CD8-positive, alpha-beta memory T cell (primary cell): ENCODE data around the gene TTBK1. TPM values are rescaled to one million over a fixed set of nuclear protein-coding genes. Genes with fewer than 3 reads are reported as not detected.

ENCODE experiments used
- CTCF ChIA-PET: fragments of 350-600 bp; sonication (Branson Sonifier 250); formaldehyde crosslinking; loops from one replicate; lab custom pipeline; 2021; ENCODE audit warnings: antibody characterized with exemption; lab: Charles Lee
- POLR2A ChIA-PET: fragments of 350-600 bp; sonication (Branson Sonifier 250); formaldehyde crosslinking; loops from one replicate; lab custom pipeline; 2021; ENCODE audit warnings: antibody characterized with exemption; lab: Charles Lee
- DNase-seq, 5 donors: peaks; one replicate each; pipeline versions ENCODE4 v3.0.0 to v3.0.0-alpha.2; 2020 to 2022; ENCODE audit warnings: mixed read lengths in 1 of 5
- H3K27ac ChIP-seq: one replicate; pipeline ENCODE4 v1.7.0; 2013; ENCODE audit warnings: low read depth, mild to moderate bottlenecking, low read length, moderate library complexity
- H3K27me3 ChIP-seq: 2 replicates; pipeline ENCODE4 v1.7.0; 2013; ENCODE audit warnings: low read length, mild to moderate bottlenecking; ENCODE audit not compliant: insufficient read depth, poor library complexity, severe bottlenecking
- H3K36me3 ChIP-seq: 2 replicates; pipeline ENCODE4 v1.7.0; 2013; ENCODE audit warnings: mild to moderate bottlenecking, low read length, moderate library complexity; ENCODE audit not compliant: insufficient read depth
- H3K4me1 ChIP-seq: 2 replicates; pipeline ENCODE4 v1.7.0; 2013; ENCODE audit warnings: mild to moderate bottlenecking, low read length, moderate library complexity; ENCODE audit not compliant: insufficient read depth
- H3K4me3 ChIP-seq: 2 replicates; pipeline ENCODE4 v1.7.0; 2013; ENCODE audit warnings: mild to moderate bottlenecking, low read length
- H3K9me3 ChIP-seq: 2 replicates; pipeline ENCODE4 v1.7.0; 2013; ENCODE audit warnings: mild to moderate bottlenecking, low read length
- H3K27ac Mint-ChIP-seq, 8 donors: one replicate each; pipeline ENCODE4 v1.8.0; 2020 to 2021; ENCODE audit warnings: mixed read lengths in 8 of 8, mild to moderate bottlenecking in 6 of 8, inconsistent platforms in 3 of 8, moderate library complexity in 3 of 8
- H3K27me3 Mint-ChIP-seq, 2 donors: one replicate each; pipeline ENCODE4 v1.8.0; 2020 to 2021; ENCODE audit warnings: mixed read lengths in 2 of 2, mild to moderate bottlenecking in 1 of 2, moderate library complexity in 1 of 2
- H3K36me3 Mint-ChIP-seq, 3 donors: one replicate each; pipeline ENCODE4 v1.8.0; 2020 to 2021; ENCODE audit warnings: mixed read lengths in 3 of 3, inconsistent platforms in 1 of 3, mild to moderate bottlenecking in 1 of 3
- H3K4me1 Mint-ChIP-seq, 3 donors: one replicate each; pipeline ENCODE4 v1.8.0; 2020 to 2021; ENCODE audit warnings: mixed read lengths in 3 of 3, inconsistent platforms in 1 of 3, mild to moderate bottlenecking in 1 of 3
- H3K4me3 Mint-ChIP-seq, 7 donors: one replicate each; pipeline ENCODE4 v1.8.0; 2020 to 2021; ENCODE audit warnings: mixed read lengths in 7 of 7, mild to moderate bottlenecking in 6 of 7, moderate library complexity in 4 of 7, inconsistent platforms in 2 of 7
- H3K9me3 Mint-ChIP-seq, 5 donors: one replicate each; pipeline ENCODE4 v1.8.0; 2020 to 2022; ENCODE audit warnings: mixed read lengths in 5 of 5, mild to moderate bottlenecking in 3 of 5, moderate library complexity in 2 of 5, inconsistent platforms in 1 of 5
- polyA plus RNA-seq: library from polyadenylated mRNA; unstranded; fragments of 300-500 nt; fragmentation: Illumina TruSeq; gene quantifications from one replicate; pipeline ENCODE4 v1.2.3, GENCODE V29; 2021
- total RNA-seq, 2 experiments: library from RNA; stranded (reverse); gene quantifications; one replicate each; pipeline ENCODE4 v1.2.3, GENCODE V29; 2021

TTBK1 gene
- total and polyA plus RNA-seq, 3 experiments from 2014 or later = 1.1 to 1.2 TPM; not detected in 1

DNA sequence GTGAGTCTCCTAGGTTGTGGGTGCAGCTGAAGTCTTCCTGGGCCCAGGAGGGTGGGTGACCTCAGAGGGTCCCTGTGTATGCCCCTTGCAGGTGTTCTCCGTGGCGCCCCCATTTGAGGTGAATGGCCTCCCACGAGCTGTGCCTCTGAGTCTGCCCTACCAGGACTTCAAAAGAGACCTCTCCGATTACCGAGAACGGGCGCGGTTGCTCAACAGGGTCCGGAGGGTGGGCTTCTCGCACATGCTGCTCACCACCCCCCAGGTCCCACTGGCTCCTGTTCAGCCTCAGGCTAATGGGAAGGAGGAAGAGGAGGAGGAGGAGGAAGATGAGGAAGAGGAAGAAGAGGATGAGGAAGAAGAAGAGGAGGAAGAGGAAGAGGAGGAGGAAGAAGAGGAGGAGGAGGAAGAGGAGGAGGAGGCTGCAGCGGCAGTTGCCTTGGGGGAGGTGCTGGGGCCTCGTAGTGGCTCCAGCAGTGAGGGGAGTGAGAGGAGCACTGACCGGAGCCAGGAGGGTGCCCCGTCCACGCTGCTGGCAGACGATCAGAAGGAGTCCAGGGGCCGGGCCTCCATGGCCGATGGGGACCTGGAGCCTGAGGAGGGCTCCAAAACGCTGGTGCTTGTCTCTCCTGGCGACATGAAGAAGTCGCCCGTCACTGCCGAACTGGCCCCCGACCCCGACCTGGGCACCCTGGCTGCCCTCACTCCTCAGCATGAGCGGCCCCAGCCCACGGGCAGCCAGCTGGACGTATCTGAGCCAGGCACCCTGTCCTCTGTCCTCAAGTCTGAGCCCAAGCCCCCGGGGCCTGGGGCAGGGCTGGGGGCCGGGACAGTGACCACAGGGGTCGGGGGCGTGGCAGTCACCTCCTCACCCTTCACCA, 39.6 kb downstream of the TTBK1 start:
- CTCF ChIA-PET = interaction anchor here (1.8 kb wide), 1 partner anchor 14 kb away, joined by 5 read pairs; no protein-coding TSS in a partner anchor
- POLR2A ChIA-PET = no interaction called here
- Histone ChIP-seq H3K4me1 (no peaks in the 10 kb centered on the region), H3K36me3 (no peaks in the 10 kb centered on the region), H3K4me3 (no peak overlapping the region), H3K27me3 (peaks cover 3% of the 10 kb centered on the region), H3K9me3 (no peaks in the 10 kb centered on the region), H3K27ac (no peak overlapping the region)
- peaks cover 4 to 49% of the 10 kb centered on the region in 2 donors for H3K27me3 Mint-ChIP-seq
- H3K36me3 Mint-ChIP-seq = peaks cover 0 to 2% (median 0%) of the 10 kb centered on the region in 3 donors
- no peak overlapping the region for H3K27ac Mint-ChIP-seq
- peaks cover 0 to 1% (median 0%) of the 10 kb centered on the region in 3 donors for H3K4me1 Mint-ChIP-seq
- no peak for DNase-seq
- H3K4me3 Mint-ChIP-seq = no peak overlapping the region
- no peaks in the 10 kb centered on the region for H3K9me3 Mint-ChIP-seq

DNA sequence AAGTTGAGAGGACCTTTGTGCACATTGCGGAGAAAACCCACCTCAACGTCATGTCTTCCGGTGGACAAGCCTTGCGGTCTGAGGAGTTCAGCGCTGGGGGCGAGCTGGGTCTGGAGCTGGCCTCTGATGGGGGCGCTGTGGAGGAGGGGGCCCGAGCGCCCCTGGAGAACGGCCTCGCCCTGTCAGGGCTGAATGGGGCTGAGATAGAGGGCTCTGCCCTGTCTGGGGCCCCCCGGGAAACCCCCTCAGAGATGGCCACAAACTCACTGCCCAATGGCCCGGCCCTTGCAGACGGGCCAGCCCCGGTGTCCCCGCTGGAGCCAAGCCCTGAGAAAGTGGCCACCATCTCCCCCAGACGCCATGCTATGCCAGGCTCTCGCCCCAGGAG, 40.2 kb downstream of the TTBK1 start:
- DNase-seq = no peak
- POLR2A ChIA-PET = no interaction called here
- Histone ChIP-seq H3K27me3 (peaks cover 3% of the 10 kb centered on the region), H3K4me3 (no peak overlapping the region), H3K27ac (no peak overlapping the region), H3K4me1 (no peaks in the 10 kb centered on the region), H3K36me3 (no peaks in the 10 kb centered on the region), H3K9me3 (no peaks in the 10 kb centered on the region)
- Mint-ChIP-seq H3K27me3 (peaks cover 4 to 46% of the 10 kb centered on the region in 2 donors), H3K4me1 (peaks cover 0 to 1% (median 0%) of the 10 kb centered on the region in 3 donors), H3K9me3 (no peaks in the 10 kb centered on the region), H3K27ac (no peak overlapping the region), H3K4me3 (no peak overlapping the region), H3K36me3 (peaks cover 0 to 2% (median 0%) of the 10 kb centered on the region in 3 donors)
- CTCF ChIA-PET = no interaction called here

GRCh38 chr6:43283905-43284304, 40.6 kb downstream of the TTBK1 start:
- H3K4me3 Mint-ChIP-seq = no peak overlapping the region
- ChIA-PET POLR2A (no interaction called here), CTCF (no interaction called here)
- Histone ChIP-seq H3K27me3 (peaks cover 3% of the 10 kb centered on the region), H3K4me1 (no peaks in the 10 kb centered on the region), H3K4me3 (no peak overlapping the region), H3K9me3 (no peaks in the 10 kb centered on the region), H3K27ac (no peak overlapping the region), H3K36me3 (no peaks in the 10 kb centered on the region)
- H3K27me3 Mint-ChIP-seq = peaks cover 4 to 44% of the 10 kb centered on the region in 2 donors
- H3K36me3 Mint-ChIP-seq = peaks cover 0 to 2% (median 0%) of the 10 kb centered on the region in 3 donors
- no peak for DNase-seq
- H3K9me3 Mint-ChIP-seq = no peaks in the 10 kb centered on the region
- peaks cover 0 to 1% (median 0%) of the 10 kb centered on the region in 3 donors for H3K4me1 Mint-ChIP-seq
- no peak overlapping the region for H3K27ac Mint-ChIP-seq

DNA sequence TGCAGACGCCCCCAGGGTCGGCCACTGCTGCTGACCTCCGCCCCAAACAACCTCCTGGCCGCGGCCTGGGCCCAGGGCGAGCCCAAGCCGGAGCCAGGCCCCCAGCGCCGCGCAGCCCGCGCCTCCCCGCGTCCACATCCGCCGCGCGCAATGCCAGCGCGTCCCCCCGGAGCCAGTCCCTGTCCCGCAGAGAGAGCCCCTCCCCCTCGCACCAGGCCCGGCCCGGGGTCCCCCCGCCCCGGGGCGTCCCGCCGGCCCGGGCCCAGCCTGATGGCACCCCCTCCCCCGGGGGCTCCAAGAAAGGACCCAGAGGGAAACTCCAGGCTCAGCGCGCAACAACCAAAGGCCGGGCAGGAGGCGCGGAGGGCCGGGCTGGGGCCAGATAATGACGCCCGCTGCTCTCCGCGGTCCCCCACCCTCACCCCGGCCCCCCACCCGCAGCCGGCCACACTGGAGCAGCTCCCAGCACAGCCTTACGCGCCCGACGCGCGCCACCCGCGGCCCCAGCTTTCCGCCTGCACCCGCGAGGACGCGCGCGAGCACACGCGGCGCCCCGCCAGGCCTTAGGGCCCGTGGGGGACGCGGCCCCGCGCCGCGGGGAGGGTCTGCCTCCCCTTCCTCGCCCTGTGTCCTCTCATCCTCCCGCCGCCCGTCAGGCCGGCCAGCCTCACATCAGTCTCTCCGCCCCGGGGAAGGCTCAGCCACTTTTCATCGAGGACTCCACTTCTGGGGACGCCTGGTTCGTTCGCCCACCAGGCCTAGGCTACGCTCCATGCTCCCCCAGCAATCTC, 41.9 kb downstream of the TTBK1 start:
- H3K4me3 Mint-ChIP-seq = no peak overlapping the region
- POLR2A ChIA-PET = no interaction called here
- H3K4me1 Mint-ChIP-seq = peaks cover 0 to 1% (median 0%) of the 10 kb centered on the region in 3 donors

GRCh38 chr6:43285832-43286231, 42.6 kb downstream of the TTBK1 start:
- Mint-ChIP-seq H3K27ac (no peak overlapping the region), H3K27me3 (peaks cover 6 to 39% of the 10 kb centered on the region in 2 donors), H3K4me3 (peak overlapping the region in 1 of 7 donors; percentile 54), H3K9me3 (no peaks in the 10 kb centered on the region), H3K4me1 (peaks cover 0 to 1% (median 0%) of the 10 kb centered on the region in 3 donors), H3K36me3 (peaks cover 0 to 2% (median 0%) of the 10 kb centered on the region in 3 donors)
- H3K27me3 ChIP-seq = peaks cover 3% of the 10 kb centered on the region
- CTCF ChIA-PET = no interaction called here
- DNase-seq = no peak
- no peaks in the 10 kb centered on the region for H3K4me1 ChIP-seq
- no peak overlapping the region for H3K27ac ChIP-seq
- H3K9me3 ChIP-seq = no peaks in the 10 kb centered on the region
- no peaks in the 10 kb centered on the region for H3K36me3 ChIP-seq
- no peak overlapping the region for H3K4me3 ChIP-seq
- POLR2A ChIA-PET = interaction anchor here (1.6 kb wide), 1 partner anchor 10 kb away, joined by 3 read pairs; no protein-coding TSS in a partner anchor

More for the DNA sequence above, 41.9 kb downstream of the TTBK1 start:
- H3K27ac Mint-ChIP-seq = no peak overlapping the region
- no peaks in the 10 kb centered on the region for H3K9me3 ChIP-seq
- CTCF ChIA-PET = no interaction called here
- H3K36me3 ChIP-seq = no peaks in the 10 kb centered on the region
- H3K27me3 Mint-ChIP-seq = peaks cover 6 to 44% of the 10 kb centered on the region in 2 donors
- H3K36me3 Mint-ChIP-seq = peaks cover 0 to 2% (median 0%) of the 10 kb centered on the region in 3 donors
- H3K9me3 Mint-ChIP-seq = no peaks in the 10 kb centered on the region
- peaks cover 3% of the 10 kb centered on the region for H3K27me3 ChIP-seq
- no peak overlapping the region for H3K27ac ChIP-seq
- H3K4me3 ChIP-seq = no peak overlapping the region
- H3K4me1 ChIP-seq = no peaks in the 10 kb centered on the region
- DNase-seq = no peak

- Histone ChIP-seq H3K4me1 (no peaks in the 10 kb centered on the region), H3K4me3 (no peak overlapping the region), H3K36me3 (no peaks in the 10 kb centered on the region), H3K9me3 (no peaks in the 10 kb centered on the region), H3K27ac (no peak overlapping the region), H3K27me3 (peaks cover 3% of the 10 kb centered on the region)
- ChIA-PET CTCF (no interaction called here), POLR2A (interaction anchor here (1.6 kb wide), 1 partner anchor 10 kb away, joined by 3 read pairs; no protein-coding TSS in a partner anchor)
- Mint-ChIP-seq H3K4me3 (no peak overlapping the region), H3K9me3 (no peaks in the 10 kb centered on the region), H3K27ac (no peak overlapping the region), H3K36me3 (no peaks in the 10 kb centered on the region), H3K4me1 (peaks cover 0 to 1% (median 0%) of the 10 kb centered on the region in 3 donors), H3K27me3 (peaks cover 4 to 34% of the 10 kb centered on the region in 2 donors)
- no peak for DNase-seq
Observed at GRCh38 chr6:43286456-43286979, 43.2 kb downstream of the TTBK1 start.

DNA sequence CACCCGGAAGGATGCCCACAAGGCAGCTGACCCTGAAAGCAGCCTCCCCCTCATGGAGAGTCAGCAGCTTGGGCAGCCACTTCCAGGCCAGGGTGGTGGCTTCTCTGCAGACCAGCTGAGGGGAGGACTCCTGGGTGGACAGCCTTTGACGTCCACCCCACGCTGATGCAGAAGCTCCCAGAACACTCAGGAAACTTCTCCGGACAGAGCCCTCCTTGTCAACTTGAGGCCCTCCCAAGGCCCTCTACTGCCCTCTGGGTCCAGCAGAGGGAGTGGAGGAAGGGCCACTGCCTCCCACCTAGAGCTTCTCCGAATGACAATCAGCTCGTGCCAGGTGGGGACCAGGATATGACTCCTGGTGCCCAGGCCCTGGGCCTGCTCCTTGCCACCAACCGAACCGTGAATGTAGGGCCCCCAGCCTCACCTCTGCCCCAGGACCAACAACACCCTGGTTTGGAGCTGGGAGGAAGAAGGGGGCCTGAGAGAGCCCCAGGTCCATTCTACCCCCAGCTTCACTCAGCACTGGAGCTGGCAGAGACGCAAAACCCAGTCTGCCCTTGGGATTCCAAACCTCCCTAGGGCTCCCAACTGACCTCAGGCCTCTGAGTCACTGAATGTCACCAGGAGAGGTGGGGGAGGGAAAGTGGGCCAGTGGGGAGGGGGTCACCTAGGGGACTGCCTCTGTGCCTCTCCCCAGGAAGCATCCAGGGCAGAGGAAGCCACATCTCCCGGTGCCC, 43.9 kb downstream of the TTBK1 start:
- Mint-ChIP-seq H3K4me1 (no peaks in the 10 kb centered on the region), H3K36me3 (no peaks in the 10 kb centered on the region), H3K27me3 (peaks cover 4 to 29% of the 10 kb centered on the region in 2 donors), H3K9me3 (no peaks in the 10 kb centered on the region), H3K27ac (no peak overlapping the region), H3K4me3 (no peak overlapping the region)
- ChIA-PET POLR2A (interaction anchor here (0.6 to 1.6 kb wide), 2 partner anchors 11 to 91 kb away, joined by 3 read pairs; no protein-coding TSS in a partner anchor), CTCF (no interaction called here)
- Histone ChIP-seq H3K36me3 (no peaks in the 10 kb centered on the region), H3K27ac (no peak overlapping the region), H3K9me3 (no peaks in the 10 kb centered on the region), H3K27me3 (peaks cover 3% of the 10 kb centered on the region), H3K4me1 (no peaks in the 10 kb centered on the region), H3K4me3 (no peak overlapping the region)
- DNase-seq = no peak
